ENCODE measurements around the gene AVPR2.

Gene AVPR2

GRCh38 chrX:153906126-153906917 is 1.8 kb downstream of the AVPR2 start:
- H3K9me3 ChIP-seq (ENCODE audit: control insufficient read depth, insufficient read depth, low read length) = no peaks in the 10 kb centered on the region
- no peak for DNase-seq (ENCODE audit: low read depth, low spot score)
- H3K27me3 ChIP-seq (ENCODE audit: control insufficient read depth, insufficient read depth, low read length) = no peaks in the 10 kb centered on the region
- peaks cover 4% of the 10 kb centered on the region for H3K4me1 ChIP-seq (ENCODE audit: control insufficient read depth, insufficient read depth, low read length)
- WGBS (ENCODE audit: insufficient coverage, insufficient read length) = no CpG with 5 or more reads among the region's 27 CpGs
- no peak overlapping the region for H3K4me3 ChIP-seq (ENCODE audit: low read length)
- no peak overlapping the region for H3K27ac ChIP-seq (ENCODE audit: low read length)
- no peaks in the 10 kb centered on the region; the same call in 1 of the 2 replicates for H3K36me3 ChIP-seq (ENCODE audit: control insufficient read depth, insufficient read depth, low read length)

GRCh38 chrX:153907456-153907855 is 3.0 kb downstream of the AVPR2 start:
- Histone ChIP-seq H3K36me3 (ENCODE audit: control insufficient read depth, insufficient read depth, low read length) (no peaks in the 10 kb centered on the region; the same call in 1 of the 2 replicates), H3K4me1 (ENCODE audit: control insufficient read depth, insufficient read depth, low read length) (peaks cover 3% of the 10 kb centered on the region; the same call in 1 of the 2 replicates), H3K27me3 (ENCODE audit: control insufficient read depth, insufficient read depth, low read length) (no peaks in the 10 kb centered on the region), H3K4me3 (ENCODE audit: low read length) (no peak overlapping the region), H3K27ac (ENCODE audit: low read length) (no peak overlapping the region), H3K9me3 (ENCODE audit: control insufficient read depth, insufficient read depth, low read length) (no peaks in the 10 kb centered on the region)
- no peak for DNase-seq (ENCODE audit: low read depth, low spot score)
- WGBS (ENCODE audit: insufficient coverage, insufficient read length) = no CpG with 5 or more reads among the region's 12 CpGs

- Histone ChIP-seq H3K4me3 (ENCODE audit: low read length) (no peak overlapping the region), H3K9me3 (ENCODE audit: control insufficient read depth, insufficient read depth, low read length) (no peaks in the 10 kb centered on the region), H3K36me3 (ENCODE audit: control insufficient read depth, insufficient read depth, low read length) (no peaks in the 10 kb centered on the region; the same call in 1 of the 2 replicates), H3K27me3 (ENCODE audit: control insufficient read depth, insufficient read depth, low read length) (no peaks in the 10 kb centered on the region), H3K4me1 (ENCODE audit: control insufficient read depth, insufficient read depth, low read length) (peaks cover 3% of the 10 kb centered on the region; the same call in 1 of the 2 replicates), H3K27ac (ENCODE audit: low read length) (no peak overlapping the region)
- DNase-seq (ENCODE audit: low read depth, low spot score) = no peak
- WGBS (ENCODE audit: insufficient coverage, insufficient read length) = no CpG with 5 or more reads among the region's 23 CpGs
These were observed 3.9 kb downstream of the AVPR2 start for GRCh38 chrX:153908219-153908860.

- no peaks in the 10 kb centered on the region for H3K9me3 ChIP-seq (ENCODE audit: control insufficient read depth, insufficient read depth, low read length)
- no peaks in the 10 kb centered on the region for H3K27me3 ChIP-seq (ENCODE audit: control insufficient read depth, insufficient read depth, low read length)
- WGBS (ENCODE audit: insufficient coverage, insufficient read length) = no CpG with 5 or more reads among the region's 37 CpGs
- no peak overlapping the region for H3K4me3 ChIP-seq (ENCODE audit: low read length)
- peaks cover 2% of the 10 kb centered on the region; the same call in 1 of the 2 replicates for H3K4me1 ChIP-seq (ENCODE audit: control insufficient read depth, insufficient read depth, low read length)
- no peak overlapping the region for H3K27ac ChIP-seq (ENCODE audit: low read length)
- H3K36me3 ChIP-seq (ENCODE audit: control insufficient read depth, insufficient read depth, low read length) = no peaks in the 10 kb centered on the region; the same call in 1 of the 2 replicates
- DNase-seq (ENCODE audit: low read depth, low spot score) = no peak
These were observed 4.8 kb downstream of the AVPR2 start for GRCh38 chrX:153909024-153909979.

- WGBS (ENCODE audit: insufficient coverage, insufficient read length) = no CpG with 5 or more reads among the region's 25 CpGs
- H3K36me3 ChIP-seq (ENCODE audit: control insufficient read depth, insufficient read depth, low read length) = no peaks in the 10 kb centered on the region; the same call in 1 of the 2 replicates
- H3K27me3 ChIP-seq (ENCODE audit: control insufficient read depth, insufficient read depth, low read length) = no peaks in the 10 kb centered on the region
- DNase-seq (ENCODE audit: low read depth, low spot score) = no peak
- 0 out of 2 replicates have a peak, but pooled peaks cover 1% of the 10 kb centered on the region for H3K4me1 ChIP-seq (ENCODE audit: control insufficient read depth, insufficient read depth, low read length)
- H3K9me3 ChIP-seq (ENCODE audit: control insufficient read depth, insufficient read depth, low read length) = no peaks in the 10 kb centered on the region
- H3K27ac ChIP-seq (ENCODE audit: low read length) = no peak overlapping the region
- no peak overlapping the region for H3K4me3 ChIP-seq (ENCODE audit: low read length)
These were observed 5.5 kb downstream of the AVPR2 start for GRCh38 chrX:153909980-153910360.

- no peak for DNase-seq (ENCODE audit: low read depth, low spot score)
- no peak overlapping the region for H3K4me3 ChIP-seq (ENCODE audit: low read length)
- no CpG with 5 or more reads among the region's 22 CpGs for WGBS (ENCODE audit: insufficient coverage, insufficient read length)
- no peaks in the 10 kb centered on the region for H3K27me3 ChIP-seq (ENCODE audit: control insufficient read depth, insufficient read depth, low read length)
- H3K27ac ChIP-seq (ENCODE audit: low read length) = no peak overlapping the region
- 0 out of 2 replicates have a peak, but pooled peaks cover 1% of the 10 kb centered on the region for H3K4me1 ChIP-seq (ENCODE audit: control insufficient read depth, insufficient read depth, low read length)
- no peaks in the 10 kb centered on the region; the same call in 1 of the 2 replicates for H3K36me3 ChIP-seq (ENCODE audit: control insufficient read depth, insufficient read depth, low read length)
- H3K9me3 ChIP-seq (ENCODE audit: control insufficient read depth, insufficient read depth, low read length) = no peaks in the 10 kb centered on the region
These were observed 6.0 kb downstream of the AVPR2 start for GRCh38 chrX:153910446-153910845.

- no peaks in the 10 kb centered on the region for H3K27me3 ChIP-seq (ENCODE audit: control insufficient read depth, insufficient read depth, low read length)
These were observed 7.3 kb downstream of the AVPR2 start for GRCh38 chrX:153911798-153912197.

GRCh38 chrX:153913211-153913610 is 8.7 kb downstream of the AVPR2 start:
- no CpG with 5 or more reads among the region's 17 CpGs for WGBS (ENCODE audit: insufficient coverage, insufficient read length)
- Histone ChIP-seq H3K4me1 (ENCODE audit: control insufficient read depth, insufficient read depth, low read length) (peaks cover 1% of the 10 kb centered on the region; the same call in 1 of the 2 replicates), H3K36me3 (ENCODE audit: control insufficient read depth, insufficient read depth, low read length) (no peaks in the 10 kb centered on the region; the same call in 1 of the 2 replicates), H3K4me3 (ENCODE audit: low read length) (no peak overlapping the region), H3K27me3 (ENCODE audit: control insufficient read depth, insufficient read depth, low read length) (no peaks in the 10 kb centered on the region), H3K27ac (ENCODE audit: low read length) (no peak overlapping the region), H3K9me3 (ENCODE audit: control insufficient read depth, insufficient read depth, low read length) (no peaks in the 10 kb centered on the region)
- DNase-seq (ENCODE audit: low read depth, low spot score) = no peak

More at GRCh38 chrX:153911798-153912197, 7.3 kb downstream of the AVPR2 start:
- Histone ChIP-seq H3K9me3 (ENCODE audit: control insufficient read depth, insufficient read depth, low read length) (no peaks in the 10 kb centered on the region), H3K27ac (ENCODE audit: low read length) (no peak overlapping the region), H3K4me3 (ENCODE audit: low read length) (no peak overlapping the region), H3K4me1 (ENCODE audit: control insufficient read depth, insufficient read depth, low read length) (0 out of 2 replicates have a peak, but pooled peaks cover 1% of the 10 kb centered on the region), H3K36me3 (ENCODE audit: control insufficient read depth, insufficient read depth, low read length) (no peaks in the 10 kb centered on the region; the same call in 1 of the 2 replicates)
- no CpG with 5 or more reads among the region's 6 CpGs for WGBS (ENCODE audit: insufficient coverage, insufficient read length)
- no peak for DNase-seq (ENCODE audit: low read depth, low spot score)

- Histone ChIP-seq H3K4me1 (ENCODE audit: control insufficient read depth, insufficient read depth, low read length) (peaks cover 1% of the 10 kb centered on the region; the same call in 1 of the 2 replicates), H3K27ac (ENCODE audit: low read length) (no peak overlapping the region), H3K36me3 (ENCODE audit: control insufficient read depth, insufficient read depth, low read length) (no peaks in the 10 kb centered on the region; the same call in 1 of the 2 replicates), H3K4me3 (ENCODE audit: low read length) (no peak overlapping the region), H3K9me3 (ENCODE audit: control insufficient read depth, insufficient read depth, low read length) (no peaks in the 10 kb centered on the region), H3K27me3 (ENCODE audit: control insufficient read depth, insufficient read depth, low read length) (no peaks in the 10 kb centered on the region)
- DNase-seq (ENCODE audit: low read depth, low spot score) = no peak
- WGBS (ENCODE audit: insufficient coverage, insufficient read length) = no CpG with 5 or more reads among the region's 17 CpGs
These were observed 9.2 kb downstream of the AVPR2 start for GRCh38 chrX:153913701-153914100.
